Stimulated activated CD4-positive, alpha-beta T cell treated with anti-CD3 and anti-CD28 coated beads, Interleukin-12 subunit alpha, Interleukin-12 subunit beta, amount 100 ng/mL, for 48 hours (primary cell): ENCODE results near the gene SPSB4.
"Not testable (repeated sequence)": the region's sequence is repeated elsewhere in the genome, so short reads cannot be mapped to it uniquely, and the experiment has no call there.

Source experiments
- DNase-seq, 3 donors: peaks; one replicate each; pipeline ENCODE4 v3.0.0-alpha.2; 2020; ENCODE audit warnings: low read depth in 2 of 3, low spot score in 1 of 3

The SPSB4 gene

DNA sequence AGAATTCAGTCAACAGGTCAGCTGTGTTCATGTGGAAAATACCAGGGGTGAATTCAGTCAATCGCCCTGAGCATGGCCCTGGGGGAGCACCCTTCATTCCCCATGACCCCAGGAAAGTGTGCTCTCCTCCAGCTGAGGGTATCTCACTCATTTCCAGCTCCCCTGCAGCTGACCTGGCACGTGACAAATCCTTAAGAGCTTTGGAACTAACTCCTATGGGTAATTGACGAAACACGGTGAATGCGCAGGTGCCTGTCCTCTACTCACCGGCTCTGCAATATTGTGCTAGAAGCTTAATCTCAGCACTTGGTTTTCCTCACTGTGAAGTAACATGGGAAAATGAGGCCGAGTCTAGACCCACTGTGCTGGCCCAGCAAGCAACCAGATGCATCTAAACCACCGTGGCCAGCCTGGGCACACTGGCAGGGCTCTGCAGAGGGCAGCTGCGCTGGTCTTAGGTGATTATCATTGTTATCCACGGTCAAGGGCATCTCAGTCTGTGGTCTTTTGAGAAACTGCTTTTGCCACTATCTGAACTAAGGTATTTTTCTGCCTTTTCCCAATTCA is 63.1 kb downstream of the SPSB4 start:
- no peak for DNase-seq

DNA sequence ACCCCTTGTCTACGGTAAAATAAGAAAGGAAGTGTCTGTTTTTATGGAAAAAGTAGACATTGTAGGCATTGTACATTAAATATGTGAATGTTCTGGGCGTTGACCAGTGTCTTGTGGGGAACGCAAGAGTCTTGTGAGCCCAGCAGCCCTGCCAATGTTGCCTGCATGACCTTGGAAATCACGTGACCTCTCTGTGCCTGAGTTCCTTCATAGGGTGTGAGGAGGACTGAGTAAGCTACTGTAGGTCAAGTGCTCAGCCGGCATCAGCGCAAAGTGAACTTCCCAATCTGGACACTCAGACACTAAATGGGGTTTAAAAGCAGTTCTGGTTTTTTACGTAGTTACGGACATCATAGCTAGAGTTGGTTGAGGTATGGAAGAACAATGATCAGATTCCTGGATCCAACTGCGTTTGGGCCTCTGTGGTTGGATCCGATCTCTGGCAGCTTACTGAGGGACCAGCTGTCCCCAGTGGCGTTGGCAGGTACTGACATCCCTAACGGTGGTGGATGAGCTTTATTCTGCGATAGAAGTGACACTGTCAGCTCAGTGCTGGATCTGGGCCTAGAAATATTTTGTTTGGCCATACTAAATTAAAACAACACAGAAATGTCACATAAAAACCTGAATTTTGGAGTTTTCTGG is 63.8 kb downstream of the SPSB4 start:
- DNase-seq: no peak

GRCh38 chr3:141115789-141116541 is 64.8 kb downstream of the SPSB4 start:
- DNase-seq: no peak

DNA sequence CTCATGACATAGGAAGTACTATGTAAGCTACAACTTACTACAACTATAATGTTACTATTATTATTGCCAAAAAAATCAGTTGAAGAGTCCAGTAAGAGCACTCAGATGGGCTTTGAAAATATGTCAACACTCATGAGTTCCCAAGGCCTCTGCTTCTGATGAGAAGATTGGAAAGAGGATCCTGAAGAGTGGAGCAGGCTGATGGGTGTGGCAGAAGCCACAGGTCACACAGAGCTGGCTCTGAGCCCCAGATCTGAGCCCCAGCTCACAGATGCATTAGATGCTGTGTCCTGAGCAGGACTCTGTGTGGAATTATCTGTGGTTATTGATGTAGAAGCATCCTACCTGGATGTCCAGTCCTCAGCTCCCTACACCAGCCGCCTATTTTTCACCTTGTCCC is 65.6 kb downstream of the SPSB4 start:
- DNase-seq: no peak

GRCh38 chr3:141117982-141118381 is 66.8 kb downstream of the SPSB4 start:
- not testable (repeated sequence) for DNase-seq

DNA sequence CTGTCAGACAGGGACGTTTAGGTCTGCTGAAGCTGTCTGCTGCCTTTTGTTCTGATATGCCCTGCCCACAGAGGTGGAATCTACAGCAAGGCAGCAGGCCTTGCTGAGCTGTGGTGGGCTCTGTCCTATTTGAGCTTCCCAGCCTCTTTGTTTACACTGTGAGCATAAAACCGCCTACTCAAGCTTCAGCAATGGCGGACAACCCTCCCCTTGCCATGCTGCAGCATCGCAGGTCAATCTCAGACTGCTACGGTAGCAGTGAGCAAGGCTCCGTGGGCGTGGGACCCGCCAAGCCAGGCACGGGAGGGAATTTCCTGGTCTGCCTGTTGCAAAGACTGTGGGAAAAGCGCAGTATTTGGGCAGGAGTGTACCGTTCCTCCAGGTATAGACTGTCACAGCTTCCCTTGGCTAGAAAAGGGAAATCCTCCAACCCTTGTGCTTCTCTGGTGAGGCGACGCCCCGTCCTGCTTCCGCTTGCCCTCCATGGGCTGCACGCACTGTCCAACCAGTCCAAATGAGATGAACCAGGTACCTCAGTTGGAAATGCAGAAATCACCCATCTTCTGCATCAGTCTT is 71.4 kb downstream of the SPSB4 start:
- DNase-seq: no peak

DNA sequence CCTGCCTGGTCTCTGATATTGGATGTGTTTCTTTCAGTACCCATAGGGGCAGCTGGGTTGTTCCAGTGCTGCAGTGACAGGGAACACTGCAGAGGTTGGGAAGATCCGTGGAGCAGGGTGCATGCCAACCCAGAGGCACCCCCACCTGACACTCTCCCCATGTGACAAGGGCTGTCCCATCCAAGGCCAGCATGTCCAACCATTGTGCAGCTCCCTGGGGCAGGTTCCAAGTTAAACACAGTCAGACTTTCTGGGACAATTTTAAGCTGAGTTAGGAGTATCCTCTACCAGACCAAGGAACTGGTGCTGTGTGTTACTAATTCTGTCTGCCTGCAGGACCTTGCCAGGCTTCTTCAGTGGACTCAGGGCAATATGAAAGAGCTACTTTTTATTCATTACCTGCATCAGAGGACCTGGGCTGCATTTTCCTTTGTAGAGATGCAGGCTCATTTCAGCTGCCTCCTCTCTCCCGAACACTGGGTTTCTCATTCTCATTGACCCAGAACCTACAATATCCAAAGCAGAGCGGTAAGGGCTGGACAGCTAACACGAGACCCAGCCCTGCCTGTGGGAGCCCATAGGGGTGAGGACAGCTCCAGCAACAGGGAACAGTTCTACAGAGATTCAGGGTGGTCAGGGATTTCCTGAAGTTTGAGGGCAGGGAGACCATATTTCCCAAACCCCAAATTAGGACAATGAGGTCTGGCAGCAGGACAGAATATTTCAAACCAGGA is 72.7 kb downstream of the SPSB4 start:
- DNase-seq: no peak

DNA sequence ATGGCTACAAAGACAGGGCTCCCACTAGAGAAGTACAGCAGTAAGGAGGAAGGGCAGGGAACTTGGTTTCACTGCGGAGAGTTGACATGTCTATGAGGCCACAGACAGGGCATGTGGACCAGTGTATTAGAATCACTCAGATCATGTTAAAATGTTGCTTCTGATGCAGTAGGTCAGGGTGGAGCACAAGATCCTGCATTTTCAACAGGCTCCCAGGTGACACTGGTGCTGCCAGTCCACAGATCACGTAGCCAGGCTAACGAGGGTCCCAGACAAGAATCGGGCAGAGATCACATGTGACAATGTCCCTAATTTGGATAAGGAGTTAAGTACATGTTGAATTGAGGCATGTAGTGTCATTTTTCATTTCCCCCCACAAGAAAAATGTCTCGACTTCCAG is 73.6 kb downstream of the SPSB4 start:
- no peak for DNase-seq

- no peak for DNase-seq
These were observed 74.2 kb downstream of the SPSB4 start for GRCh38 chr3:141125351-141125750.

- no peak for DNase-seq
These were observed 75.7 kb downstream of the SPSB4 start for GRCh38 chr3:141126661-141127343.

- DNase-seq: no peak
These were observed 76.4 kb downstream of the SPSB4 start for GRCh38 chr3:141127344-141128125.

GRCh38 chr3:141128126-141128777 is 77.1 kb downstream of the SPSB4 start:
- DNase-seq: no peak

DNA sequence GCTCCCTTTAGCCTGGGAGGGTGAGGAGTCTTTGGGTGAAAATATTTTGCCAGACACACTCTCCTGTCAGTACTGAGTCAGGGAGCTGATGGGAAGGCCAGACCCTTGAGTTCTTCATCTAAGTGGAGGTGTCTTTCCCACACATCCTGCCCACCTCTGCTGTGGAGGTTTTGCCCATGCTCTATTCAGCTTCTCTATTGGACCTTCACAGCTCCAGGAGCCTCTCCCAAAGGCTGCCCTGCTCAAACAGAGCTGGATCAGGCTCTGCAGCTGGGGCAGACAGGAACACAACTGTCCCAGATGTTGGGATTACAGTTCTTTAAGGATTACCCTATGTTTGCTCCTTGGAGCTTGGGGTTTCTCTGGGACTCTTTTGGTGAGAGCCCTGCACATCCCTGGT is 77.9 kb downstream of the SPSB4 start:
- DNase-seq: no peak

GRCh38 chr3:141129541-141130011 is 78.4 kb downstream of the SPSB4 start:
- no peak for DNase-seq

DNA sequence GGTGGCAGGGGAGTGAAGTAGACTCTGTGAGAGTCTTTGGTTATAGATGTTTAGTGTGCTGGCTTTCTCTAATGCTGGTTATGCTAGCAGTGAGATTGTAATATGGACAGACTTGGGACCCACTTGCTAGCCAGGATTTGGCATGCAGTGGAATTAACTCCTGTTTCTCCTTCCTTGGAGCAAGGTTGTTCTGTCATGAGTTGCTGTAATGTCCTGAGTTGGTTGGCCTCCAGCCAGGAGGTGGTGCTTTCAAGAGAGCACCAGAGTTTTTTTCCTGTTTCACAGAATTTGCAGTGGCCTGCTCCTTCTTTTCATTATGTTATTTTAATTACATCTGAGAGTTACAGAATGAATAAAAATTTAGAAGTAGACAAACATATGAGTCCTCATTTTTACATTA is 92.4 kb downstream of the SPSB4 start:
- no peak for DNase-seq

DNA sequence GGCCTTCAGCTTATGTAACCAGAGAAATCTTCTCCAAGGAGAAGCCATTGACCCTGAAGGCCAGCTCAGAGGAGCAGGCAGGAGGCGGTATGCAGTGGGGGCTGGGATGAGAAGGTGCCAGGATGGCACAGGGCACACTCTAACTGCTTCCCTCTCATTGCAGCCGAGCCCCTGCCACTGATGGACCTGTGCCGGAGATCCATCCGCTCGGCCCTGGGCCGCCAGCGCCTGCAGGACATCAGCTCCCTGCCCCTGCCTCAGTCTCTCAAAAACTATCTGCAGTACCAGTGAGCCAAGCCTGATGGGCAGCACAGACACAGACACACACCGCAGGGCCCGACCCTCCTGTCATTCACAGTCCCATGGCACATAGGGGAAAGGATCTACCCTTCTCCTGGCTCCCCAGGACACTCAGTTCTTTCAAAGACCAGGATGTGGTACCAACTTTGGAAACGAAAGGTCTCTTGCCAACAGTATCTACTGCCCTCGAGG is 95.9 kb downstream of the SPSB4 start:
- DNase-seq: no peak

- DNase-seq: no peak
These were observed 96.5 kb downstream of the SPSB4 start for GRCh38 chr3:141147657-141148056.

GRCh38 chr3:141148169-141148568 is 97.0 kb downstream of the SPSB4 start:
- no peak for DNase-seq

- DNase-seq: no peak
These were observed 97.6 kb downstream of the SPSB4 start for GRCh38 chr3:141148770-141149169.
